Panc1 (cell line): Measurements from ENCODE around the gene OR1J2. TPM values are rescaled to one million over a fixed set of nuclear protein-coding genes. Genes with fewer than 3 reads are reported as not detected.

ENCODE experiments used
- ATAC-seq: fragments of 200-7000 bp; cut with Tn5 transposase; 2 replicates; pipeline ENCODE4 v1.9.1; 2020; ENCODE audit warnings: mild to moderate bottlenecking, moderate library complexity
- BruUV-seq: library from RNA; stranded (reverse); fragments of 400-500 nt; replicated peaks from 2 replicates; lab custom pipeline; 2021; lab: Mats Ljungman, UMichigan
- CTCF ChIA-PET: fragments of 300-600 bp; sonication (Branson Sonifier 250); formaldehyde crosslinking; loops from one replicate; lab custom pipeline; 2022; ENCODE audit warnings: antibody characterized with exemption; lab: Charles Lee
- POLR2A ChIA-PET: fragments of 300-600 bp; sonication (Branson Sonifier 250); formaldehyde crosslinking; loops from one replicate; lab custom pipeline; 2022; ENCODE audit warnings: antibody characterized with exemption; lab: Charles Lee
- DNase-seq: peaks from one replicate; pipeline ENCODE4 v3.0.0-alpha.2; 2010; ENCODE audit warnings: low read depth, low spot score
- H3K27ac ChIP-seq: 2 replicates; pipeline ENCODE4 v1.5.1; 2011; ENCODE audit warnings: mild to moderate bottlenecking, low read length, inconsistent platforms
- H3K27me3 ChIP-seq: fragments of 200-500 bp; sonication (Bioruptor generic); 2 replicates; pipeline ENCODE4 v1.6.0; 2014; ENCODE audit warnings: low read length, inconsistent platforms; ENCODE audit not compliant: control insufficient read depth, insufficient read depth
- H3K36me3 ChIP-seq: fragments of 200-500 bp; sonication (Bioruptor generic); 2 replicates; pipeline ENCODE4 v1.5.1; 2014; ENCODE audit warnings: inconsistent platforms, mild to moderate bottlenecking, low read length, moderate library complexity; ENCODE audit not compliant: control insufficient read depth, insufficient read depth
- H3K4me1 ChIP-seq: 2 replicates; pipeline ENCODE4 v1.5.1; 2011; ENCODE audit warnings: inconsistent platforms, mild to moderate bottlenecking, low read length, moderate library complexity; ENCODE audit not compliant: control insufficient read depth, insufficient read depth
- H3K4me3 ChIP-seq, 2 experiments: 2 replicates each; pipeline ENCODE4 v1.5.1; 2011 to 2012; ENCODE audit warnings: low read depth in 2 of 2, low read length in 2 of 2, mild to moderate bottlenecking in 2 of 2, inconsistent platforms in 1 of 2, moderate library complexity in 1 of 2
- H3K9me3 ChIP-seq: fragments of 200-500 bp; sonication (Bioruptor generic); 2 replicates; pipeline ENCODE4 v1.5.1; 2014; ENCODE audit warnings: low read depth, mild to moderate bottlenecking, inconsistent platforms, low read length, moderate library complexity; ENCODE audit not compliant: control insufficient read depth, insufficient read depth
- POLR2AphosphoS5 ChIP-seq: IDR thresholded peaks from 2 replicates; pipeline ENCODE4 v1.6.1; 2012; ENCODE audit warnings: mild to moderate bottlenecking, low read depth, low read length, moderate library complexity
- SIN3A ChIP-seq: IDR thresholded peaks from 2 replicates; pipeline ENCODE4 v1.6.1; 2012; ENCODE audit warnings: low read depth, mild to moderate bottlenecking, low read length, moderate library complexity, borderline replicate concordance; ENCODE audit not compliant: insufficient read depth
- TCF7L2 ChIP-seq: IDR thresholded peaks from 2 replicates; pipeline ENCODE4 v1.6.1; 2011; ENCODE audit warnings: mild to moderate bottlenecking, low read depth, low read length, inconsistent platforms
- in situ Hi-C: cut with HindIII; loops from 2 replicates; pipeline ENCODE4 v1.10.0; 2016; ENCODE audit warnings: low sequenced_read_pairs, low pct_unique_long_range_greater_than_20kb
- intact Hi-C: fragments of 100-400 bp; cut with micrococcal nuclease; formaldehyde crosslinking; loops from one replicate; pipeline ENCODE4 v1.10.0; 2022; ENCODE audit not compliant: unreplicated experiment
- total RNA-seq: library from RNA; stranded (reverse); gene quantifications from one replicate; pipeline ENCODE4 v1.2.1, GENCODE V29; 2021; ENCODE audit not compliant: unreplicated experiment
- TF ChIP-seq, protein P1 (sequence below): fragments of 450-650 bp; IDR thresholded peaks from 2 replicates; pipeline ENCODE4 v1.5.1; 2017; ENCODE audit warnings: mild to moderate bottlenecking
- TF ChIP-seq, protein P2 (sequence below), 2 experiments: IDR thresholded peaks; 2 replicates each; pipeline ENCODE4 v1.6.1; 2011 to 2012; ENCODE audit warnings: low read depth in 2 of 2, control low read depth in 1 of 2, low read length in 1 of 2, mild to moderate bottlenecking in 1 of 2, moderate library complexity in 1 of 2; ENCODE audit not compliant: insufficient read depth in 1 of 2

Gene OR1J2
- total RNA-seq, 1 experiment from 2014 or later, result not detected

DNA sequence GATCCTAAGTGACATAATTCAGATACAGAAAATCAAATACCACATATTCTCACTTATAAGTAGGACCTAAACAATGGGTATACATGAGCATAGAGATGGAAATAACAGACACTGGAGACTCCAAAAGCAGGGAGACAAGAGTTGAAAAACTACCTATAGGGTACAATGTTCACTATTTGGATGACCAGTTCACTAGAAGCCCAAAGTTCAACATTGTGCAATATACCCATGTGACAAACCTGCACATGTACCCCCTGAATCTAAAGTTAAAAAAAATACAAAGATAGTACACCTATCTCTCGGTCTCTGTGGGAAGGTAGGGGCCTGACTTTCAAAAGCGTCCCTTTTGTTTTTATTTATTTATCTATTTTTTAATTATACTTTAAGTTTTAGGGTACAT is 28.2 kb downstream of the OR1J2 start:
- DNase-seq (no peak), ATAC-seq (no peak)
- Histone ChIP-seq H3K4me3 (no peak overlapping the region), H3K9me3 (no peaks in the 10 kb centered on the region), H3K36me3 (no peaks in the 10 kb centered on the region), H3K27me3 (no peaks in the 10 kb centered on the region), H3K4me1 (no peaks in the 10 kb centered on the region), H3K27ac (no peak overlapping the region)
- in situ Hi-C loops, result no loop called here
- TF ChIP-seq TCF7L2 (no peak), POLR2AphosphoS5 (no peak), SIN3A (no peak)
- TF ChIP-seq, protein P1, sequence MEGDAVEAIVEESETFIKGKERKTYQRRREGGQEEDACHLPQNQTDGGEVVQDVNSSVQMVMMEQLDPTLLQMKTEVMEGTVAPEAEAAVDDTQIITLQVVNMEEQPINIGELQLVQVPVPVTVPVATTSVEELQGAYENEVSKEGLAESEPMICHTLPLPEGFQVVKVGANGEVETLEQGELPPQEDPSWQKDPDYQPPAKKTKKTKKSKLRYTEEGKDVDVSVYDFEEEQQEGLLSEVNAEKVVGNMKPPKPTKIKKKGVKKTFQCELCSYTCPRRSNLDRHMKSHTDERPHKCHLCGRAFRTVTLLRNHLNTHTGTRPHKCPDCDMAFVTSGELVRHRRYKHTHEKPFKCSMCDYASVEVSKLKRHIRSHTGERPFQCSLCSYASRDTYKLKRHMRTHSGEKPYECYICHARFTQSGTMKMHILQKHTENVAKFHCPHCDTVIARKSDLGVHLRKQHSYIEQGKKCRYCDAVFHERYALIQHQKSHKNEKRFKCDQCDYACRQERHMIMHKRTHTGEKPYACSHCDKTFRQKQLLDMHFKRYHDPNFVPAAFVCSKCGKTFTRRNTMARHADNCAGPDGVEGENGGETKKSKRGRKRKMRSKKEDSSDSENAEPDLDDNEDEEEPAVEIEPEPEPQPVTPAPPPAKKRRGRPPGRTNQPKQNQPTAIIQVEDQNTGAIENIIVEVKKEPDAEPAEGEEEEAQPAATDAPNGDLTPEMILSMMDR, result no peak
- TF ChIP-seq, protein P2, sequence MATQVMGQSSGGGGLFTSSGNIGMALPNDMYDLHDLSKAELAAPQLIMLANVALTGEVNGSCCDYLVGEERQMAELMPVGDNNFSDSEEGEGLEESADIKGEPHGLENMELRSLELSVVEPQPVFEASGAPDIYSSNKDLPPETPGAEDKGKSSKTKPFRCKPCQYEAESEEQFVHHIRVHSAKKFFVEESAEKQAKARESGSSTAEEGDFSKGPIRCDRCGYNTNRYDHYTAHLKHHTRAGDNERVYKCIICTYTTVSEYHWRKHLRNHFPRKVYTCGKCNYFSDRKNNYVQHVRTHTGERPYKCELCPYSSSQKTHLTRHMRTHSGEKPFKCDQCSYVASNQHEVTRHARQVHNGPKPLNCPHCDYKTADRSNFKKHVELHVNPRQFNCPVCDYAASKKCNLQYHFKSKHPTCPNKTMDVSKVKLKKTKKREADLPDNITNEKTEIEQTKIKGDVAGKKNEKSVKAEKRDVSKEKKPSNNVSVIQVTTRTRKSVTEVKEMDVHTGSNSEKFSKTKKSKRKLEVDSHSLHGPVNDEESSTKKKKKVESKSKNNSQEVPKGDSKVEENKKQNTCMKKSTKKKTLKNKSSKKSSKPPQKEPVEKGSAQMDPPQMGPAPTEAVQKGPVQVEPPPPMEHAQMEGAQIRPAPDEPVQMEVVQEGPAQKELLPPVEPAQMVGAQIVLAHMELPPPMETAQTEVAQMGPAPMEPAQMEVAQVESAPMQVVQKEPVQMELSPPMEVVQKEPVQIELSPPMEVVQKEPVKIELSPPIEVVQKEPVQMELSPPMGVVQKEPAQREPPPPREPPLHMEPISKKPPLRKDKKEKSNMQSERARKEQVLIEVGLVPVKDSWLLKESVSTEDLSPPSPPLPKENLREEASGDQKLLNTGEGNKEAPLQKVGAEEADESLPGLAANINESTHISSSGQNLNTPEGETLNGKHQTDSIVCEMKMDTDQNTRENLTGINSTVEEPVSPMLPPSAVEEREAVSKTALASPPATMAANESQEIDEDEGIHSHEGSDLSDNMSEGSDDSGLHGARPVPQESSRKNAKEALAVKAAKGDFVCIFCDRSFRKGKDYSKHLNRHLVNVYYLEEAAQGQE (IDR thresholded peaks at IDR 0.05; ENCODE audit: insufficient read depth in 1 of 2, low read depth in 2 of 2, low read length in 1 of 2), result no peak
- ChIA-PET CTCF (no interaction called here), POLR2A (no interaction called here)
- no TSS peak for BruUV-seq
- intact Hi-C loops, result no loop called here

DNA sequence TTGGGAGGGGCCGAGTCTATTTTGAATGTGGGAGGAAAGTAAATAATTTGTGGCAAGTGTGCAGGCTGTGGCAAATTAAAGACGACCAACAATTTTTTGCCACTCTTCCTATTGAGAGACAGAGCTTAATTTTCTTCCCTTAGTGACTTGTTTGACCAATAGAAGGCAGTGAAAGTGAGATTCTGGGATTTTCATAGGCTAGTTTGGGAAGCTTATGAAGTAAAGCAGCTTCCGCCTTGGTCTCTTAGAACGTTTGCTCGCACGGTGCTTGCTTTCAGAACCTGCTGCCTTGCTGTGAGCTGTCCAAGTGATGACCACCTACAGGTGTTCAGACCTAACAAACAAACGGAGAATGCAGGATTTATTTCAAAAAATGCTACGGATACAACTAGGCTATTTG is 35.6 kb downstream of the OR1J2 start:
- CTCF ChIA-PET, result no interaction called here
- 0 out of 2 replicates have a peak, but pooled peaks cover under 1% of the 10 kb centered on the region for H3K27me3 ChIP-seq
- POLR2A ChIA-PET, result no interaction called here

More for the DNA sequence above, 35.6 kb downstream of the OR1J2 start:
- Histone ChIP-seq H3K36me3 (no peaks in the 10 kb centered on the region), H3K27ac (no peak overlapping the region), H3K4me1 (no peaks in the 10 kb centered on the region), H3K9me3 (no peaks in the 10 kb centered on the region), H3K4me3 (no peak overlapping the region)
- intact Hi-C loops (no loop called here), in situ Hi-C loops (no loop called here)
- TF ChIP-seq POLR2AphosphoS5 (no peak), TCF7L2 (no peak), SIN3A (no peak)
- TF ChIP-seq, protein P2 (IDR thresholded peaks at IDR 0.05; ENCODE audit: insufficient read depth in 1 of 2, low read depth in 2 of 2, low read length in 1 of 2), result no peak
- TF ChIP-seq, protein P1, result no peak
- DNase-seq (no peak), ATAC-seq (no peak)
- no TSS peak for BruUV-seq
